Mesenchymal stem cell (in vitro differentiated cells and primary cell): ENCODE data around the gene RNF220.

ENCODE experiments used
- DNase-seq: peaks from one replicate; pipeline ENCODE4 v3.0.0-alpha.2; 2013
- H2AFZ ChIP-seq: one replicate; pipeline ENCODE4 v1.6.1; 2013; ENCODE audit warnings: low read depth, mild to moderate bottlenecking, control low read depth, inconsistent platforms, low read length, moderate library complexity
- H2AK5ac ChIP-seq: 2 replicates; pipeline ENCODE4 v1.6.1; 2013; ENCODE audit warnings: low read length, moderate library complexity, mild to moderate bottlenecking, inconsistent platforms; ENCODE audit not compliant: severe bottlenecking
- H2BK120ac ChIP-seq: one replicate; pipeline ENCODE4 v1.6.1; 2013; ENCODE audit warnings: low read depth, mild to moderate bottlenecking, inconsistent platforms, low read length, moderate library complexity
- H2BK12ac ChIP-seq, 2 experiments: one replicate each; pipeline ENCODE4 v1.6.1; 2013; ENCODE audit warnings: inconsistent platforms in 2 of 2, low read length in 2 of 2, mild to moderate bottlenecking in 2 of 2, moderate library complexity in 2 of 2, control low read depth in 1 of 2
- H2BK15ac ChIP-seq: one replicate; pipeline ENCODE4 v1.6.1; 2013; ENCODE audit warnings: mild to moderate bottlenecking, low read depth, inconsistent platforms; ENCODE audit not compliant: poor library complexity, severe bottlenecking
- H2BK5ac ChIP-seq: 2 replicates; pipeline ENCODE4 v1.6.1; 2013; ENCODE audit warnings: low read depth, mild to moderate bottlenecking, low read length, control low read depth, inconsistent platforms; ENCODE audit not compliant: poor library complexity, severe bottlenecking
- H3K14ac ChIP-seq, 2 experiments: one replicate each; pipeline ENCODE4 v1.6.1; 2013; ENCODE audit warnings: inconsistent platforms in 2 of 2, low read length in 2 of 2, control low read depth in 1 of 2, mild to moderate bottlenecking in 1 of 2, moderate library complexity in 1 of 2
- H3K18ac ChIP-seq, 2 experiments: one replicate each; pipeline ENCODE4 v1.6.1; 2013; ENCODE audit warnings: inconsistent platforms in 2 of 2, low read length in 2 of 2, control low read depth in 1 of 2, low read depth in 1 of 2, mild to moderate bottlenecking in 1 of 2
- H3K23ac ChIP-seq, 2 experiments: one replicate each; pipeline ENCODE4 v1.6.1; 2013; ENCODE audit warnings: inconsistent platforms in 2 of 2, low read length in 2 of 2, mild to moderate bottlenecking in 2 of 2, moderate library complexity in 2 of 2, control low read depth in 1 of 2
- H3K27ac ChIP-seq: 2 replicates; pipeline ENCODE4 v1.5.1; 2013; ENCODE audit warnings: mild to moderate bottlenecking, moderate library complexity, low read length, control low read depth, inconsistent platforms; ENCODE audit not compliant: poor library complexity, severe bottlenecking
- H3K27me3 ChIP-seq, 2 experiments: 2 replicates each; pipeline versions ENCODE4 v1.6.1 to v1.7.0; 2013; ENCODE audit warnings: low read length in 2 of 2, mild to moderate bottlenecking in 2 of 2, moderate library complexity in 2 of 2, control low read depth in 1 of 2, inconsistent platforms in 1 of 2; ENCODE audit not compliant: control insufficient read depth in 1 of 2, insufficient read depth in 1 of 2
- H3K36me3 ChIP-seq, 2 experiments: 2 replicates each; pipeline versions ENCODE4 v1.6.1 to v1.7.0; 2013; ENCODE audit warnings: low read length in 2 of 2, control low read depth in 1 of 2, inconsistent platforms in 1 of 2, low read depth in 1 of 2, mild to moderate bottlenecking in 1 of 2; ENCODE audit not compliant: insufficient read depth in 2 of 2, control insufficient read depth in 1 of 2
- H3K4ac ChIP-seq, 2 experiments: one replicate each; pipeline ENCODE4 v1.6.1; 2013; ENCODE audit warnings: inconsistent platforms in 2 of 2, low read length in 2 of 2, mild to moderate bottlenecking in 2 of 2, moderate library complexity in 2 of 2, control low read depth in 1 of 2, low read depth in 1 of 2
- H3K4me1 ChIP-seq: 2 replicates; pipeline ENCODE4 v1.6.1; 2013; ENCODE audit warnings: low read depth, low read length, control low read depth; ENCODE audit not compliant: control insufficient read depth, insufficient read depth
- H3K4me2 ChIP-seq: 2 replicates; pipeline ENCODE4 v1.6.1; 2013; ENCODE audit warnings: low read length, mild to moderate bottlenecking, inconsistent platforms; ENCODE audit not compliant: poor library complexity, severe bottlenecking
- H3K4me3 ChIP-seq, 2 experiments: 2 replicates each; pipeline versions ENCODE4 v1.5.1 to v1.7.0; 2013; ENCODE audit warnings: low read length in 2 of 2, mild to moderate bottlenecking in 2 of 2, control low read depth in 1 of 2, low read depth in 1 of 2; ENCODE audit not compliant: insufficient read depth in 1 of 2
- H3K79me1 ChIP-seq: replicated peaks from 2 replicates; pipeline ENCODE4 v1.6.1; 2013; ENCODE audit warnings: mild to moderate bottlenecking, control low read depth, low read length, inconsistent platforms; ENCODE audit not compliant: poor library complexity, severe bottlenecking
- H3K9ac ChIP-seq: 2 replicates; pipeline ENCODE4 v1.7.0; 2013; ENCODE audit warnings: mild to moderate bottlenecking, low read length, moderate library complexity
- H3K9me3 ChIP-seq: 2 replicates; pipeline ENCODE4 v1.7.0; 2013; ENCODE audit warnings: mild to moderate bottlenecking, low read length; ENCODE audit not compliant: control insufficient read depth
- H4K8ac ChIP-seq: one replicate; pipeline ENCODE4 v1.6.1; 2013; ENCODE audit warnings: inconsistent platforms, mild to moderate bottlenecking, low read length, moderate library complexity
- H4K91ac ChIP-seq: one replicate; pipeline ENCODE4 v1.6.1; 2013; ENCODE audit warnings: mild to moderate bottlenecking, low read length, inconsistent platforms
- WGBS: methylation state at CpG from one replicate; pipeline ENCODE4 v1.1.7; 2013; ENCODE audit warnings: mixed read lengths; 5-methylcytosine and 5-hydroxymethylcytosine counted together

RNF220 gene

DNA sequence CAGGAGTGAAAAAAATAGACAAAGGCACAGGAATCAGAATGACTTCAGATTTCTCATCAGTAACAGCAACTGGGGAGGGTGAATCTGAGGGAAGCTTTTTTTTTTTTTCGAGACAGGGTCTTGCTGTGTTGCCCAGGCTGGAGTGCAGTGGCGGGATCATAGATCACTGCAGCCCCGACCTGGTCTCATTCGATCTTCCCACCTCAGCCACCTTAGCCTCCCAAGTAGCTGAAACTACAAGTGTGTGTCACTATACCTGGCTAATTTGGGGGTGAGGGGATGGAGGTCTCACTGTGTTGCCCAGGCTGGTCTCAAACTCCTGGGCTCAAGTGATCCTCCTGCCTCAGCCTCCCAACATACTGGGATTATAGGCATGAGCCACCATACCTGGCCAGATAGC lies 280.2 kb downstream of the RNF220 start:
- no peaks in the 10 kb centered on the region for H3K27me3 ChIP-seq
- H3K4me2 ChIP-seq, result no peak overlapping the region
- DNase-seq, result no peak
- no peak overlapping the region for H3K14ac ChIP-seq
- no peak overlapping the region for H4K8ac ChIP-seq
- no peak overlapping the region for H3K4me3 ChIP-seq
- H3K27ac ChIP-seq, result no peak overlapping the region
- no peak overlapping the region for H3K23ac ChIP-seq
- no peak overlapping the region for H2BK12ac ChIP-seq
- WGBS, result 86% methylated on average over 1 of the region's 4 CpGs
- no peaks in the 10 kb centered on the region for H3K9me3 ChIP-seq
- no peak overlapping the region for H2BK15ac ChIP-seq
- H3K79me1 ChIP-seq, result peaks cover 2% of the 10 kb centered on the region
- no peak overlapping the region for H2AK5ac ChIP-seq
- no peak overlapping the region for H3K4ac ChIP-seq
- H3K4me1 ChIP-seq, result no peaks in the 10 kb centered on the region
- H4K91ac ChIP-seq, result no peak overlapping the region
- H2AFZ ChIP-seq, result no peak overlapping the region
- H2BK5ac ChIP-seq, result no peak overlapping the region
- H3K9ac ChIP-seq, result no peak overlapping the region
- no peaks in the 10 kb centered on the region for H3K36me3 ChIP-seq
- no peak overlapping the region for H2BK120ac ChIP-seq
- H3K18ac ChIP-seq, result no peak overlapping the region

DNA sequence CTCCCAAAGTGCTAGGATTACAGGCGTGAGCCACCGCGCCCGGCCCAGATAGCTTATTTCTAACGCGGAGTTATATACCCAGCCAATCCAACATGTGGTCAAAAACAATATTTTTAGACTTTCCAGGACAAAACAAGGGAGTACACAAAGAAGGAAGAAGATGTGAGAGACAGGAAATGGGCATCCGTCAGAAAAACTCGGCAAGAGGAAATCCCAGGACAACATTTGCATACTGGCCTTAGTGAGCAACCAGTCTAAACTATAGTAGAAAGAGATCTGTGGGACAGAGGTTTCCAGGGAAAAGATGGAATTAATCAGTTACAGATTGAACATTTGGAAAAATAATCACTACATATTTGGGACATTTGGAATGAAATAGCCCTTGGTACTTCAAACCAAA lies 280.8 kb downstream of the RNF220 start:
- H3K4me3 ChIP-seq, result no peak overlapping the region
- no peak overlapping the region for H3K9ac ChIP-seq
- no peak overlapping the region for H2BK120ac ChIP-seq
- H2AK5ac ChIP-seq, result no peak overlapping the region
- WGBS, result 83% methylated on average over 2 of the region's 8 CpGs
- no peak for DNase-seq
- H2BK15ac ChIP-seq, result no peak overlapping the region
- no peak overlapping the region for H3K18ac ChIP-seq
- H3K79me1 ChIP-seq, result no peaks in the 10 kb centered on the region
- no peaks in the 10 kb centered on the region for H3K27me3 ChIP-seq
- H3K4me1 ChIP-seq, result no peaks in the 10 kb centered on the region
- no peaks in the 10 kb centered on the region for H3K36me3 ChIP-seq
- no peak overlapping the region for H3K14ac ChIP-seq
- no peak overlapping the region for H3K27ac ChIP-seq
- H2BK5ac ChIP-seq, result no peak overlapping the region
- no peak overlapping the region for H2BK12ac ChIP-seq
- H3K4ac ChIP-seq, result no peak overlapping the region
- H2AFZ ChIP-seq, result no peak overlapping the region
- H3K23ac ChIP-seq, result no peak overlapping the region
- no peak overlapping the region for H4K8ac ChIP-seq
- no peak overlapping the region for H4K91ac ChIP-seq
- H3K4me2 ChIP-seq, result no peak overlapping the region
- no peaks in the 10 kb centered on the region for H3K9me3 ChIP-seq

- no peak overlapping the region for H3K14ac ChIP-seq
- H2BK120ac ChIP-seq, result no peak overlapping the region
- no peak overlapping the region for H2BK5ac ChIP-seq
- no peaks in the 10 kb centered on the region for H3K9me3 ChIP-seq
- H4K91ac ChIP-seq, result no peak overlapping the region
- H3K9ac ChIP-seq, result no peak overlapping the region
- no peak for DNase-seq
- no peak overlapping the region for H4K8ac ChIP-seq
- no peak overlapping the region for H2AK5ac ChIP-seq
- no peak overlapping the region for H3K18ac ChIP-seq
- WGBS, result 89% methylated on average over 12 of the region's 12 CpGs
- no peaks in the 10 kb centered on the region for H3K79me1 ChIP-seq
- H3K36me3 ChIP-seq, result peaks cover 0 to 10% of the 10 kb centered on the region in 2 experiments
- H3K4ac ChIP-seq, result no peak overlapping the region
- H2BK15ac ChIP-seq, result no peak overlapping the region
- no peak overlapping the region for H2AFZ ChIP-seq
- H3K4me3 ChIP-seq, result no peak overlapping the region
- H2BK12ac ChIP-seq, result no peak overlapping the region
- no peak overlapping the region for H3K23ac ChIP-seq
- H3K27ac ChIP-seq, result no peak overlapping the region
- H3K27me3 ChIP-seq, result no peaks in the 10 kb centered on the region
- no peaks in the 10 kb centered on the region for H3K4me1 ChIP-seq
- no peak overlapping the region for H3K4me2 ChIP-seq
These were observed 283.8 kb downstream of the RNF220 start for GRCh38 chr1:44688760-44689446.

- WGBS, result 73% methylated on average over 3 of the region's 3 CpGs
- Histone ChIP-seq H2BK15ac (no peak overlapping the region), H3K4me3 (no peak overlapping the region), H4K91ac (no peak overlapping the region), H3K79me1 (no peaks in the 10 kb centered on the region), H3K9ac (no peak overlapping the region), H3K14ac (no peak overlapping the region), H3K18ac (no peak overlapping the region), H4K8ac (no peak overlapping the region), H2BK5ac (no peak overlapping the region), H3K27me3 (no peaks in the 10 kb centered on the region), H3K36me3 (peaks cover 0 to 13% of the 10 kb centered on the region in 2 experiments), H3K23ac (no peak overlapping the region), H3K4me2 (no peak overlapping the region), H3K27ac (no peak overlapping the region), H2AFZ (no peak overlapping the region), H2BK12ac (no peak overlapping the region), H2BK120ac (no peak overlapping the region), H3K9me3 (no peaks in the 10 kb centered on the region), H3K4me1 (no peaks in the 10 kb centered on the region), H3K4ac (no peak overlapping the region), H2AK5ac (no peak overlapping the region)
- no peak for DNase-seq
These were observed 284.4 kb downstream of the RNF220 start for GRCh38 chr1:44689447-44689765.
